ENCODE measurements around the gene SPINK5.

- no peak for TF ChIP-seq CTCF (IDR thresholded peaks at IDR 0.05)
- no peak for TF ChIP-seq ATF3 (CRISPR knock-in tag; conservative IDR thresholded peaks at IDR 0.05)
- TF ChIP-seq ESRRA (CRISPR knock-in tag; IDR thresholded peaks at IDR 0.05; ENCODE audit: borderline replicate concordance) = no peak
- TF ChIP-seq ATF6 (CRISPR knock-in tag; IDR thresholded peaks at IDR 0.05) = no peak
- TF ChIP-seq ZNF138 (CRISPR knock-in tag; conservative IDR thresholded peaks at IDR 0.05) = no peak
- TF ChIP-seq MAX (CRISPR knock-in tag; IDR thresholded peaks at IDR 0.05) = no peak
- no peak for TF ChIP-seq ZMAT4 (CRISPR knock-in tag; IDR thresholded peaks at IDR 0.05)
- no peak for TF ChIP-seq HMGXB4 (CRISPR knock-in tag; IDR thresholded peaks at IDR 0.05)
- TF ChIP-seq ZNF263 (CRISPR knock-in tag; IDR thresholded peaks at IDR 0.05; ENCODE audit: low read depth) = no peak
- TF ChIP-seq SP1 (CRISPR knock-in tag; conservative IDR thresholded peaks at IDR 0.05) = no peak
- no peak for TF ChIP-seq IRF2 (CRISPR knock-in tag; IDR thresholded peaks at IDR 0.05; ENCODE audit: borderline replicate concordance, low read depth)
- no peak for TF ChIP-seq FOXK1 (CRISPR knock-in tag; IDR thresholded peaks at IDR 0.05)
These were observed 30.6 kb upstream of the SPINK5 start for GRCh38 chr5:148033134-148033533.

Measured in WTC11 (cell line).